Astrocyte (in vitro differentiated cells and primary cell): Measurements from ENCODE around the gene ABCB8. TPM values are rescaled to one million over a fixed set of nuclear protein-coding genes. Genes with fewer than 3 reads are reported as not detected.

Experiments
- DNase-seq: peaks from one replicate; pipeline ENCODE4 v3.0.0-alpha.2; 2010; ENCODE audit warnings: low read depth
- FAIRE-seq: peaks from 2 replicates; lab custom pipeline; 2011; peaks lifted over from hg19 to GRCh38; lab: Jason Lieb, UNC
- H2AFZ ChIP-seq: 2 replicates; pipeline ENCODE4 v1.6.0; 2012; ENCODE audit warnings: low read depth, low read length, inconsistent platforms
- H3K27ac ChIP-seq: 2 replicates; pipeline ENCODE4 v1.5.1; 2011; ENCODE audit warnings: low read depth, low read length, inconsistent platforms
- H3K27me3 ChIP-seq: 2 replicates; pipeline ENCODE4 v1.6.0; 2011; ENCODE audit warnings: low read length, inconsistent platforms; ENCODE audit not compliant: insufficient read depth
- H3K36me3 ChIP-seq: 2 replicates; pipeline ENCODE4 v1.5.1; 2011; ENCODE audit warnings: low read length, inconsistent platforms; ENCODE audit not compliant: insufficient read depth
- H3K4me1 ChIP-seq: 2 replicates; pipeline ENCODE4 v1.5.1; 2011; ENCODE audit warnings: low read length, inconsistent platforms; ENCODE audit not compliant: insufficient read depth
- H3K4me2 ChIP-seq: 2 replicates; pipeline ENCODE4 v1.6.0; 2012; ENCODE audit warnings: low read length, inconsistent platforms
- H3K4me3 ChIP-seq: 2 replicates; pipeline ENCODE4 v1.5.1; 2011; ENCODE audit warnings: low read depth, mild to moderate bottlenecking, low read length, inconsistent platforms; ENCODE audit not compliant: insufficient read depth
- H3K79me2 ChIP-seq: 2 replicates; pipeline ENCODE4 v1.6.0; 2012; ENCODE audit warnings: mild to moderate bottlenecking, low read length, inconsistent platforms; ENCODE audit not compliant: insufficient read depth
- H3K9ac ChIP-seq: 2 replicates; pipeline ENCODE4 v1.6.0; 2012; ENCODE audit warnings: mild to moderate bottlenecking, low read length, inconsistent platforms
- H3K9me3 ChIP-seq: 2 replicates; pipeline ENCODE4 v1.5.1; 2012; ENCODE audit warnings: low read depth, mild to moderate bottlenecking, low read length, inconsistent platforms; ENCODE audit not compliant: insufficient read depth
- H4K20me1 ChIP-seq: 2 replicates; pipeline ENCODE4 v1.6.0; 2012; ENCODE audit warnings: low read length, inconsistent platforms; ENCODE audit not compliant: insufficient read depth
- H3K27ac Mint-ChIP-seq: one replicate; pipeline ENCODE4 v1.8.0; 2021; ENCODE audit warnings: mild to moderate bottlenecking, mixed read lengths; ENCODE audit not compliant: unreplicated experiment
- H3K27me3 Mint-ChIP-seq: one replicate; pipeline ENCODE4 v1.8.0; 2021; ENCODE audit warnings: low read depth, mixed read lengths; ENCODE audit not compliant: unreplicated experiment
- H3K36me3 Mint-ChIP-seq: one replicate; pipeline ENCODE4 v1.8.0; 2021; ENCODE audit warnings: low read depth, mixed read lengths; ENCODE audit not compliant: unreplicated experiment
- H3K4me1 Mint-ChIP-seq: one replicate; pipeline ENCODE4 v1.8.0; 2021; ENCODE audit warnings: low read depth, mixed read lengths; ENCODE audit not compliant: unreplicated experiment
- H3K4me3 Mint-ChIP-seq: one replicate; pipeline ENCODE4 v1.8.0; 2021; ENCODE audit warnings: mild to moderate bottlenecking, moderate library complexity, mixed read lengths; ENCODE audit not compliant: unreplicated experiment
- H3K9me3 Mint-ChIP-seq: one replicate; pipeline ENCODE4 v1.8.0; 2021; ENCODE audit warnings: mild to moderate bottlenecking, mixed read lengths; ENCODE audit not compliant: unreplicated experiment
- EZH2 ChIP-seq: IDR thresholded peaks from 2 replicates; pipeline ENCODE4 v1.6.1; 2012; ENCODE audit warnings: mild to moderate bottlenecking, low read length, inconsistent platforms; ENCODE audit not compliant: insufficient read depth
- total RNA-seq: library from RNA; stranded (reverse); gene quantifications from 2 replicates; pipeline ENCODE4 v1.2.1, GENCODE V29; 2021
- TF ChIP-seq, protein P1 (sequence below): IDR thresholded peaks from 2 replicates; pipeline ENCODE4 v1.5.1; 2011; ENCODE audit warnings: low read depth, mild to moderate bottlenecking, inconsistent platforms, low read length, moderate library complexity; ENCODE audit not compliant: insufficient read depth

Gene ABCB8
- total RNA-seq, 1 donor from 2014 or later, result 53.3 TPM

DNA sequence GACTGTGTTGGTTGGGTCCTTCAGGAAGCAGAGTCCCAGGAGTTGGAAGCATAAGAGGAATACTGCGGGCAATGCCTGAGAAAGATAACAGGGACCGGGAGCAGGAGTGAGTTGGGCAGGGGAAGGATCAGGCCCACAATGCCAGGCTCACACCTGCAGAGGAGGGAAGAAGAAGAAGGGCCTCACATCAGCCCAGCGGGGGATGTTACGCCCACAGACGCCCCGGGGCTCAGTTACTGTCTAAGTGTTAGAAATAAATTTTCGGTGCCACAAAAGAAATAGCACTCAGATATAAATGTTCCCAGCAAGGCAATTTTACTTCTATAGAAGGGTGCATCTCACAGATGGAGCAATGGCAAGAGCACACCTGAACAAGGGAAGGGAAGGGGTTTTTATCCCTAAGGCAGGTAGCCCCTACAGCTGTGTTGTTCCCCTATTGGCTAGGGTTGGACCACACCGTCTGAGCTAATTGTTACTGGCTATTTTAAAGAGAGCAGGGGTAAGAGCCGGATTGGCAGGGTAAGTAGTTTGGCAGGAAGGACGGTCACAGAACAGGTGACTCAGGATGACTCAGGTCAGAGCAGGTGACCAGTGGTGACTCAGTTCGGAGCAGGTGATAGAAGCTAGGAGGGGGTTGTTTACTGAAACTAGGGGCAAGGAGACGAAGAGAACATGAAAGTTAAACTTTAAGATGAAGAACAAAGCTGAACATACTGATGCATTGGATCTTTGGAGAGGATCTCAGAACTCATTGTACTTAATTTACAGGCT is 37.6 kb upstream of the ABCB8 start, which contains the start of gene NOS3:
NOS3 (plus strand) TSS at position 602 of the 771 bp plus-strand sequence. CDS start 2,787 bp downstream, outside the sequence.
- Histone ChIP-seq H3K9ac (no peak within 1 kb of the TSS), H3K9me3 (peaks cover 10% of the 10 kb centered on the region), H3K4me3 (no peak within 1 kb of the TSS), H3K4me2 (no peak within 1 kb of the TSS), H3K27me3 (peaks cover 4% of the 10 kb centered on the region), H2AFZ (no peak within 1 kb of the TSS), H3K4me1 (no peaks in the 10 kb centered on the region), H3K79me2 (no peaks in the 10 kb centered on the region), H3K36me3 (no peaks in the 10 kb centered on the region), H3K27ac (no peak within 1 kb of the TSS), H4K20me1 (peaks cover 3% of the 10 kb centered on the region)
- FAIRE-seq (no peak), DNase-seq (no peak)
- TF ChIP-seq, protein P1, sequence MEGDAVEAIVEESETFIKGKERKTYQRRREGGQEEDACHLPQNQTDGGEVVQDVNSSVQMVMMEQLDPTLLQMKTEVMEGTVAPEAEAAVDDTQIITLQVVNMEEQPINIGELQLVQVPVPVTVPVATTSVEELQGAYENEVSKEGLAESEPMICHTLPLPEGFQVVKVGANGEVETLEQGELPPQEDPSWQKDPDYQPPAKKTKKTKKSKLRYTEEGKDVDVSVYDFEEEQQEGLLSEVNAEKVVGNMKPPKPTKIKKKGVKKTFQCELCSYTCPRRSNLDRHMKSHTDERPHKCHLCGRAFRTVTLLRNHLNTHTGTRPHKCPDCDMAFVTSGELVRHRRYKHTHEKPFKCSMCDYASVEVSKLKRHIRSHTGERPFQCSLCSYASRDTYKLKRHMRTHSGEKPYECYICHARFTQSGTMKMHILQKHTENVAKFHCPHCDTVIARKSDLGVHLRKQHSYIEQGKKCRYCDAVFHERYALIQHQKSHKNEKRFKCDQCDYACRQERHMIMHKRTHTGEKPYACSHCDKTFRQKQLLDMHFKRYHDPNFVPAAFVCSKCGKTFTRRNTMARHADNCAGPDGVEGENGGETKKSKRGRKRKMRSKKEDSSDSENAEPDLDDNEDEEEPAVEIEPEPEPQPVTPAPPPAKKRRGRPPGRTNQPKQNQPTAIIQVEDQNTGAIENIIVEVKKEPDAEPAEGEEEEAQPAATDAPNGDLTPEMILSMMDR, result no peak
- Mint-ChIP-seq H3K27ac (no peak within 1 kb of the TSS), H3K9me3 (peaks cover 26% of the 10 kb centered on the region), H3K4me3 (no peak within 1 kb of the TSS), H3K4me1 (no peaks in the 10 kb centered on the region), H3K36me3 (peaks cover 9% of the 10 kb centered on the region), H3K27me3 (peaks cover 20% of the 10 kb centered on the region)

DNA sequence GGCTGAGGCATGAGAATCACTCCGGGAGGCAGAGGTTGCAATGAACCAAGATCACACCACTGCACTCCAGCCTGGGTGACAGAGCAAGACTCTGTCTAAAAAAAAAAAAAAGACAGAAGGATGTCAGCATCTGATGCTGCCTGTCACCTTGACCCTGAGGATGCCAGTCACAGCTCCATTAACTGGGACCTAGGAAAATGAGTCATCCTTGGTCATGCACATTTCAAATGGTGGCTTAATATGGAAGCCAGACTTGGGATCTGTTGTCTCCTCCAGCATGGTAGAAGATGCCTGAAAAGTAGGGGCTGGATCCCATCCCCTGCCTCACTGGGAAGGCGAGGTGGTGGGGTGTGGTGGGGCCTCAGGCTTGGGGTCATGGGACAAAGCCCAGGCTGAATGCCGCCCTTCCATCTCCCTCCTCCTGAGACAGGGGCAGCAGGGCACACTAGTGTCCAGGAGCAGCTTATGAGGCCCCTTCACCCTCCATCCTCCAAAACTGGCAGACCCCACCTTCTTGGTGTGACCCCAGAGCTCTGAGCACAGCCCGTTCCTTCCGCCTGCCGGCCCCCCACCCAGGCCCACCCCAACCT is 36.1 kb upstream of the ABCB8 start:
- Histone ChIP-seq H3K79me2 (no peaks in the 10 kb centered on the region), H3K36me3 (no peaks in the 10 kb centered on the region), H3K9me3 (peaks cover 10% of the 10 kb centered on the region), H3K4me1 (no peaks in the 10 kb centered on the region), H3K9ac (no peak overlapping the region), H4K20me1 (peaks cover 3% of the 10 kb centered on the region), H2AFZ (no peak overlapping the region), H3K4me3 (no peak overlapping the region), H3K27me3 (peaks cover 4% of the 10 kb centered on the region), H3K4me2 (no peak overlapping the region), H3K27ac (no peak overlapping the region)
- Mint-ChIP-seq H3K27ac (no peak overlapping the region), H3K4me3 (no peak overlapping the region), H3K36me3 (peaks cover 9% of the 10 kb centered on the region), H3K27me3 (peaks cover 13% of the 10 kb centered on the region), H3K4me1 (no peaks in the 10 kb centered on the region), H3K9me3 (peaks cover 26% of the 10 kb centered on the region)
- FAIRE-seq (no peak), DNase-seq (no peak)
- TF ChIP-seq EZH2, result no peak
- TF ChIP-seq, protein P1, result no peak
